Lower lobe of right lung (tissue), 2 donors: Measurements from ENCODE around the gene ARHGEF3. TPM values are rescaled to one million over a fixed set of nuclear protein-coding genes. Genes with fewer than 3 reads are reported as not detected.
"Not testable (repeated sequence)": the region's sequence is repeated elsewhere in the genome, so short reads cannot be mapped to it uniquely, and the experiment has no call there.

Source experiments
- ATAC-seq, 2 donors: fragments of 200-7000 bp; cut with Tn5 transposase; one replicate each; pipeline ENCODE4 v1.9.1; 2020 to 2022; ENCODE audit warnings: mild to moderate bottlenecking in 2 of 2, moderate library complexity in 2 of 2
- DNase-seq: peaks from one replicate; pipeline ENCODE4 v3.0.0-alpha.2; 2020
- H3K27ac ChIP-seq: fragments of 200-600 bp; one replicate; pipeline ENCODE4 v1.8.0; 2022
- H3K27me3 ChIP-seq: fragments of 200-600 bp; one replicate; pipeline ENCODE4 v1.8.0; 2022; ENCODE audit warnings: low read depth
- H3K36me3 ChIP-seq: fragments of 200-600 bp; one replicate; pipeline ENCODE4 v1.8.0; 2022; ENCODE audit warnings: mild to moderate bottlenecking
- H3K4me1 ChIP-seq: fragments of 200-600 bp; one replicate; pipeline ENCODE4 v1.8.0; 2022
- H3K4me3 ChIP-seq: fragments of 200-600 bp; one replicate; pipeline ENCODE4 v1.8.0; 2022; ENCODE audit warnings: mild to moderate bottlenecking
- H3K9me3 ChIP-seq: fragments of 200-600 bp; one replicate; pipeline ENCODE4 v1.8.0; 2022
- intact Hi-C: fragments of 100-400 bp; cut with DNase I; formaldehyde crosslinking; loops from one replicate; pipeline ENCODE4 v1.11.0; 2022
- total RNA-seq: library from RNA; stranded (reverse); fragmentation: NEBNext Ultra II Directional; extraction: Animal tissue kit (Norgen Biotek cat#: 25700); gene quantifications from one replicate; pipeline ENCODE4 v1.2.1, GENCODE V29; 2021
- TF ChIP-seq, protein P1 (sequence below): fragments of 200-600 bp; IDR thresholded peaks from one replicate; pipeline ENCODE4 v1.8.0; 2022; ENCODE audit warnings: antibody characterized with exemption, mild to moderate bottlenecking
- donor health status: DM: no; HTN: yes; CAD: no; lungs with severe emphysema.

ARHGEF3 gene
- total RNA-seq, 1 donor from 2014 or later = 48.0 TPM

DNA sequence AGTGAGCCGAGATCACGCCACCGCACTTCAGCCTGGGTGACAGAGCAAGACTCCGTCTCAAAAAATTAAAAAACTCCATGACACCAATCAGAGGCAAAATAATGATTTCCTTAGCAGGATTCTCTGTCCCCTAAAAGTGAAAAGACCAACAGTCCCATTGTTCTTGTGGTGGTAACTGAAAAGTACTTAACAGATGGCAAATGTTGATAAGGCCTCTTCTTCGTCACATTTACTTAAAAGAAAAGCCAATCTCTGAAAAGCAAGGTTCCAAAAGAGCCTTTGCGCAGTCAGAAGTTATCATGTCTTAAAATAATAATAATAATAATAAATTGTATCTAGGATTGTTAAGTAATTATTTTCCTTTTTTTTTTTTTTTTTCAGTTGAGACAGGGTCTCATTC, 62.7 kb downstream of the ARHGEF3 start:
- no peaks in the 10 kb centered on the region for H3K9me3 ChIP-seq
- no peak for ATAC-seq
- TF ChIP-seq, protein P1, sequence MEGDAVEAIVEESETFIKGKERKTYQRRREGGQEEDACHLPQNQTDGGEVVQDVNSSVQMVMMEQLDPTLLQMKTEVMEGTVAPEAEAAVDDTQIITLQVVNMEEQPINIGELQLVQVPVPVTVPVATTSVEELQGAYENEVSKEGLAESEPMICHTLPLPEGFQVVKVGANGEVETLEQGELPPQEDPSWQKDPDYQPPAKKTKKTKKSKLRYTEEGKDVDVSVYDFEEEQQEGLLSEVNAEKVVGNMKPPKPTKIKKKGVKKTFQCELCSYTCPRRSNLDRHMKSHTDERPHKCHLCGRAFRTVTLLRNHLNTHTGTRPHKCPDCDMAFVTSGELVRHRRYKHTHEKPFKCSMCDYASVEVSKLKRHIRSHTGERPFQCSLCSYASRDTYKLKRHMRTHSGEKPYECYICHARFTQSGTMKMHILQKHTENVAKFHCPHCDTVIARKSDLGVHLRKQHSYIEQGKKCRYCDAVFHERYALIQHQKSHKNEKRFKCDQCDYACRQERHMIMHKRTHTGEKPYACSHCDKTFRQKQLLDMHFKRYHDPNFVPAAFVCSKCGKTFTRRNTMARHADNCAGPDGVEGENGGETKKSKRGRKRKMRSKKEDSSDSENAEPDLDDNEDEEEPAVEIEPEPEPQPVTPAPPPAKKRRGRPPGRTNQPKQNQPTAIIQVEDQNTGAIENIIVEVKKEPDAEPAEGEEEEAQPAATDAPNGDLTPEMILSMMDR = no peak
- no peaks in the 10 kb centered on the region for H3K4me1 ChIP-seq
- no peak overlapping the region for H3K27ac ChIP-seq
- H3K36me3 ChIP-seq = peaks cover 76% of the 10 kb centered on the region
- no peak for DNase-seq
- no peaks in the 10 kb centered on the region for H3K27me3 ChIP-seq
- H3K4me3 ChIP-seq = no peak overlapping the region
- intact Hi-C loops = no loop called here

DNA sequence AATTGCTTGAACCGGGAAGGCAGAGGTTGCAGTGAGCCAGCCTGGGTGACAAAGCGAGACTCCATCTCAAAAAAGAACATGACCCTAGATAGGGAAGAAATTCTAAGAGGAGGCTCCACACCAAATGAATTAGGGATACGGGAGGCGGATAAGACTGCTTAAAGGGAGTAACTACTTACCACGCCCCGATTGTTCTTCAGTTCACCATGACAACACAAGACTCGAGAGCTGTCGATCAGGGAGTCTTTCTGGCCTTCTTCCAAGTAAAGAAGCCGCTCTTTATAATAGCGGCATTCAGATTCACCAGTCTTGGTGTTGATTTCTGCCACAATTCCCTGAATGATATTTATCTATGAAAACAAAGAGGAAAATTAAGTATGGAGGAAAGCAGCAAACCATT, 64.7 kb downstream of the ARHGEF3 start:
- Histone ChIP-seq H3K27ac (no peak overlapping the region), H3K27me3 (no peaks in the 10 kb centered on the region), H3K4me1 (no peaks in the 10 kb centered on the region), H3K9me3 (no peaks in the 10 kb centered on the region), H3K36me3 (peaks cover 68% of the 10 kb centered on the region), H3K4me3 (no peak overlapping the region)
- no peak for ATAC-seq
- TF ChIP-seq, protein P1 = no peak
- intact Hi-C loops = no loop called here
- DNase-seq = no peak

- peaks cover 79% of the 10 kb centered on the region for H3K36me3 ChIP-seq
- no peak overlapping the region for H3K27ac ChIP-seq
- ATAC-seq (no peak), DNase-seq (no peak)
- no peak overlapping the region for H3K4me3 ChIP-seq
- H3K4me1 ChIP-seq = no peaks in the 10 kb centered on the region
- no peaks in the 10 kb centered on the region for H3K9me3 ChIP-seq
- intact Hi-C loops = no loop called here
- no peaks in the 10 kb centered on the region for H3K27me3 ChIP-seq
- TF ChIP-seq, protein P1 = no peak
Measured at GRCh38 chr3:56732109-56732508, 69.6 kb downstream of the ARHGEF3 start.

DNA sequence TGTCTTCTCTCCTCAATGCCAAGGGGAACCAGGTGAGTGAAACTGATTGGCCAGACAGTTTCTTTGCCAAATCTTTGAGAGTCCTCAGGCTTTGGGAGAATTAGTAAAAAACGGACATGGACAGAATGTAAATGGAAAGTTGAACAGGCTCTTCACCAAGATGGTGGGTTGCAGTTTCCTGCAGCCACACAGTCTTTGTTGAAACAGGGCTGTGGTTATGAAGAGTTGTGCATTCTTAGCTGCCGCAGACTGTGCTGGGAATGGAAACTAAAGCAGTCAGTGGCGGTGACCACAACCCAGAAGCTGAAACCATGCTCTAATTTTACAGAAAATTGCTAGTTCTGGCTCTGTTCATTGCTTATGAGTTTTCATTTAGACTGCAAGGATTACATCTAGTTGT, 76.6 kb downstream of the ARHGEF3 start:
- DNase-seq (no peak), ATAC-seq (peak; percentile 57 to 64)
- H3K9me3 ChIP-seq = no peaks in the 10 kb centered on the region
- H3K27me3 ChIP-seq = no peaks in the 10 kb centered on the region
- peaks cover 64% of the 10 kb centered on the region for H3K36me3 ChIP-seq
- TF ChIP-seq, protein P1 = no peak
- no peaks in the 10 kb centered on the region for H3K4me1 ChIP-seq
- intact Hi-C loops = no loop called here
- H3K27ac ChIP-seq = no peak overlapping the region
- H3K4me3 ChIP-seq = no peak overlapping the region

GRCh38 chr3:56724676-56725075, 77.1 kb downstream of the ARHGEF3 start:
- ATAC-seq (peak in 1 of 2 donors; percentile 42), DNase-seq (no peak)
- Histone ChIP-seq H3K27ac (no peak overlapping the region), H3K9me3 (no peaks in the 10 kb centered on the region), H3K27me3 (no peaks in the 10 kb centered on the region), H3K36me3 (peaks cover 59% of the 10 kb centered on the region), H3K4me1 (no peaks in the 10 kb centered on the region), H3K4me3 (no peak overlapping the region)
- TF ChIP-seq, protein P1 = no peak
- intact Hi-C loops = no loop called here

- intact Hi-C loops = no loop called here
- TF ChIP-seq, protein P1 = no peak
- H3K4me3 ChIP-seq = no peak overlapping the region
- H3K27ac ChIP-seq = no peak overlapping the region
- no peaks in the 10 kb centered on the region for H3K9me3 ChIP-seq
- DNase-seq (no peak), ATAC-seq (no peak)
- H3K36me3 ChIP-seq = peaks cover 21% of the 10 kb centered on the region
- H3K4me1 ChIP-seq = no peaks in the 10 kb centered on the region
- H3K27me3 ChIP-seq = no peaks in the 10 kb centered on the region
Measured at GRCh38 chr3:56720849-56721248, 80.9 kb downstream of the ARHGEF3 start.

- intact Hi-C loops, H3K27me3 ChIP-seq, ATAC-seq: not testable (repeated sequence)
Measured at GRCh38 chr3:56718809-56719208, 82.9 kb downstream of the ARHGEF3 start.

More at GRCh38 chr3:56718809-56719208, 82.9 kb downstream of the ARHGEF3 start:
- not testable (repeated sequence) for H3K36me3 ChIP-seq, H3K9me3 ChIP-seq, H3K27ac ChIP-seq, H3K4me3 ChIP-seq, DNase-seq, H3K4me1 ChIP-seq
